ENCODE data around the gene ZNF79. TPM values are rescaled to one million over a fixed set of nuclear protein-coding genes. Genes with fewer than 3 reads are reported as not detected.

Gene ZNF79
- total and polyA plus RNA-seq, 8 donors, result 3.4 to 5.2 (median 4.0) TPM

DNA sequence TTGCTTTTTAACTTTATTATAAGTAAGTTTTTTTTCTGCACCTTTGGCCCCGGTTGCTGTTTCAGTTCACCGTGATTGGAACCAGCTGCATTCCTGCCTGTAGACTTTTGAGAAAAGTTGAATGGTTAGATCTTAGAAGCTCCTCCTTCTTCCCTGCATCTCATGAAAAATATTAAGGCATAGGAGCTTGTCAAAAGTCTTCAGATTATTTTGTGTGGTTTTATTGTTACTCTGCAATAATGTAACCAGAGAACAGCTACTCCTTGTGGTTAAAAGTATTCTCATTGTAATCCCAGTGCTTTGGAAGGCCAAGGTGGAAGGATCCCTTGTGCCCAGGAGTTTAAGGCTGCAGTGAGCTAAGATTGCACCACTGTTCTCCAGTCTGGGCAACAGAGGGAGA lies 30.5 kb upstream of the ZNF79 start:
- TF ChIP-seq, protein P1, sequence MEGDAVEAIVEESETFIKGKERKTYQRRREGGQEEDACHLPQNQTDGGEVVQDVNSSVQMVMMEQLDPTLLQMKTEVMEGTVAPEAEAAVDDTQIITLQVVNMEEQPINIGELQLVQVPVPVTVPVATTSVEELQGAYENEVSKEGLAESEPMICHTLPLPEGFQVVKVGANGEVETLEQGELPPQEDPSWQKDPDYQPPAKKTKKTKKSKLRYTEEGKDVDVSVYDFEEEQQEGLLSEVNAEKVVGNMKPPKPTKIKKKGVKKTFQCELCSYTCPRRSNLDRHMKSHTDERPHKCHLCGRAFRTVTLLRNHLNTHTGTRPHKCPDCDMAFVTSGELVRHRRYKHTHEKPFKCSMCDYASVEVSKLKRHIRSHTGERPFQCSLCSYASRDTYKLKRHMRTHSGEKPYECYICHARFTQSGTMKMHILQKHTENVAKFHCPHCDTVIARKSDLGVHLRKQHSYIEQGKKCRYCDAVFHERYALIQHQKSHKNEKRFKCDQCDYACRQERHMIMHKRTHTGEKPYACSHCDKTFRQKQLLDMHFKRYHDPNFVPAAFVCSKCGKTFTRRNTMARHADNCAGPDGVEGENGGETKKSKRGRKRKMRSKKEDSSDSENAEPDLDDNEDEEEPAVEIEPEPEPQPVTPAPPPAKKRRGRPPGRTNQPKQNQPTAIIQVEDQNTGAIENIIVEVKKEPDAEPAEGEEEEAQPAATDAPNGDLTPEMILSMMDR (IDR thresholded peaks at IDR 0.05), result no peak
- DNase-seq, result no peak
- no peak for ATAC-seq
- intact Hi-C loops (cut with DNase I), result no loop called here
- no peaks in the 10 kb centered on the region for H3K27me3 ChIP-seq
- no peak for FAIRE-seq
- H3K4me1 ChIP-seq, result peaks cover 0 to 6% (median 0%) of the 10 kb centered on the region in 3 donors
- no peaks in the 10 kb centered on the region for H3K9me3 ChIP-seq
- H3K27ac ChIP-seq, result no peak overlapping the region
- WGBS, 2 donors, result 74 to 86% methylated on average over 2 of the region's 2 CpGs
- no peaks in the 10 kb centered on the region for H3K36me3 ChIP-seq
- H3K4me3 ChIP-seq, result no peak overlapping the region

DNA sequence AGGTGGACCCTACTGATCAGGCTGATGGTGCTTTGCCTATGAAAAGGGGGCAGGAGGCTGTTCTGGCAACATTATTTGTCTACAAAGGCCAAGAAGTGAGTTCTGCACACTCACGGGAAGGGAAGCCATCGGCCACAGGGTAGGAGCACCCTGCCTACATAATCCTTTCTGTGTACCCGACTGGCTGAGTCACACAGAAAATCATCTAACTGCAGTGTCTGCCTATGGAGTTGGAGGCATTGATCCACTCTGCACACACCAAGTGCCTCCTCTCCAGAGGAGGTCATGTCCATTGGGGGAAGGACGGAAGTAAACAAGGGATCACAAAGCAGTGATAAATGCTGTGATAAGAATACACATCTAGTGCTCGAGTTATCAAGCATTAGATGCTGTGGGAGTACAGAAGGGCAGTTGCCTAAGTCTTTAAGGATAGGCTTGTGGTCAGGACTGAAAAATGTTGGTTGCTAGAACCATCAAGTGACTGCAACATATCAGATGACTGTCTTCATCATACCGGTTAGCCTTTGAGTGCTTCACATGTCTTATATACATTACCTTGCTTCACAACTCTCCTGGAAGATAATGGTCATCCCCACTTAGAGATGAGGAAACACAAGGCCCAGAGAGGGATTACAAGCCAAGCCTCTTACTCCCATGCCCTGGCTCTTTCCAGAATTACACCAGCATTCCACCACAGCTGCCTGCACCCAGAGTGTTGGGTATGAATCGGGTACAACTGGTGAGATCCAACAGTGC lies 28.5 kb upstream of the ZNF79 start:
- H3K36me3 ChIP-seq, result no peaks in the 10 kb centered on the region
- peak overlapping the region in 2 of 4 donors; percentile 51 to 53 for H3K4me3 ChIP-seq
- WGBS, 2 donors, result 71 to 73% methylated on average over 7 of the region's 7 CpGs
- H3K4me1 ChIP-seq, result peaks cover 0 to 6% (median 0%) of the 10 kb centered on the region in 3 donors
- no peaks in the 10 kb centered on the region for H3K9me3 ChIP-seq
- FAIRE-seq (no peak), ATAC-seq (no peak), DNase-seq (no peak)
- H3K27me3 ChIP-seq, result no peaks in the 10 kb centered on the region
- TF ChIP-seq, protein P1 (IDR thresholded peaks at IDR 0.05), result no peak
- peak overlapping the region in 1 of 4 donors; percentile 48 for H3K27ac ChIP-seq
- intact Hi-C loops (cut with DNase I), result no loop called here

- TF ChIP-seq, protein P1 (IDR thresholded peaks at IDR 0.05), result no peak
- peaks cover 0 to 6% (median 0%) of the 10 kb centered on the region in 3 donors for H3K4me1 ChIP-seq
- DNase-seq (no peak), FAIRE-seq (no peak), ATAC-seq (no peak)
- H3K4me3 ChIP-seq, result peak overlapping the region; percentile 29 to 53 (median 48)
- intact Hi-C loops (cut with DNase I), result no loop called here
- peak overlapping the region; percentile 35 to 66 (median 49) for H3K27ac ChIP-seq
- H3K27me3 ChIP-seq, result no peaks in the 10 kb centered on the region
- H3K9me3 ChIP-seq, result no peaks in the 10 kb centered on the region
- H3K36me3 ChIP-seq, result no peaks in the 10 kb centered on the region
- 1% methylated on average over 27 of the region's 27 CpGs for WGBS, 2 donors
Observed at GRCh38 chr9:127396253-127396807, 27.9 kb upstream of the ZNF79 start.

DNA sequence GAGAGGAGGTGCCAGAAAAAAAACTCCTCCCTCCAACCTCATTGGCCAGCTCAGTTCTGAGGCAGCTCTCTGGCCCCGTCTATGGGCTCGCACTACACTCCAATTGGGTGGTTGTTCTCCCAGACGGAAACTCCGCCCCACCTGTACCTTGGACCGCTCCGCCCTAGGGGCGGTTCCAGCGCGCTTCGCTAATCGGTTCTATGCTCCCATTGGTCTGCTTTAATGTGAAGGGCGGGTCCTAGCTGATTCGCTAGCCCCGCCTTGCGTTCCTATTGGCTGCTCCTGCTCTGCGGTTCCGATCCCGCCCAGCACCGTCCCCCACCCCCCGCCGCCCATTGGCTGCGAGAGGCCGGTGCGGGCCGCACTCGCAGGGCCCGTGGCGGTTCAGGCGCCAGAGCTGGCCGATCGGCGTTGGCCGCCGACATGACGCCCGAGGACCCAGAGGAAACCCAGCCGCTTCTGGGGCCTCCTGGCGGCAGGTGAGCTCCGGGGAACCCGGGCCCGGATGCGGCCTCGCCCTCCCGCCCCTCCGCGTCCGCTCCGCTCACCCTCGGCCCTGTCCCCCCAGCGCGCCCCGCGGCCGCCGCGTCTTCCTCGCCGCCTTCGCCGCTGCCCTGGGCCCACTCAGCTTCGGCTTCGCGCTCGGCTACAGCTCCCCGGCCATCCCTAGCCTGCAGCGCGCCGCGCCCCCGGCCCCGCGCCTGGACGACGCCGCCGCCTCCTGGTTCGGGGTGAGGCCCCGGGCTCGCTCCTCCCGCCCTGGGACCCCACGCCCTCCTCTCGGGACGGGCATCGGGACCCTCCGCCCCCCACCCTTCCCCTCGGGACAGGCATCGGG lies 27.2 kb upstream of the ZNF79 start, which contains the start of gene SLC2A8:
Gene SLC2A8 (plus strand): TSS at position 362 of the 838 bp plus-strand sequence. CDS start 62 bp downstream, at position 424.
- TF ChIP-seq, protein P1 (IDR thresholded peaks at IDR 0.05), result peak in 2 of 4 donors; percentile 6 to 12
- Histone ChIP-seq H3K36me3 (no peaks in the 10 kb centered on the region), H3K27me3 (no peaks in the 10 kb centered on the region), H3K27ac (peak within 1 kb of the TSS; percentile 76 to 85 (median 80)), H3K9me3 (no peaks in the 10 kb centered on the region), H3K4me1 (peaks cover 0 to 6% (median 0%) of the 10 kb centered on the region in 3 donors), H3K4me3 (peak within 1 kb of the TSS; percentile 69 to 94 (median 85))
- ATAC-seq (peak; percentile 90 to 96 (median 92)), FAIRE-seq (peak; percentile 98), DNase-seq (peak; percentile 94 to 100 (median 99))
- intact Hi-C loops (cut with DNase I), result no loop called here
- WGBS, 2 donors, result 1% methylated on average over 74 to 87 of the region's 87 CpGs

Data from pancreas (tissue), 10 donors.